ENCODE data around the gene PBX1.

Gene PBX1

GRCh38 chr1:164720440-164721227, 161.7 kb downstream of the PBX1 start:
- no peak for DNase-seq (ENCODE audit: low read depth in 2 of 2)

DNA sequence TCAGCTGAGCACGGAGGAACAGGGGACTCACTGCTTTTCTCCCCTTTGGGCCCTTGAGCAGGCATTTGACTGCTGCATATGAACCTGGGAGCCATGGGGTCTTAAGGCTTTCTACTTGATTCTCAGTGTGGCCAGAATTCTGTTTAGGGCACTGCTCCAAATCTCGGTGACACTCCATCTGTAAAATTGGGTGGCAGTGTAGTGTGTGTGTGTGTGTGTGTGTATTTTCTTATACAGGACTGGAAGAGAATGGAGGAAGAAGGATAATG, 162.2 kb downstream of the PBX1 start:
- no peak for DNase-seq (ENCODE audit: low read depth in 2 of 2)

GRCh38 chr1:164723296-164723798, 164.4 kb downstream of the PBX1 start:
- DNase-seq (ENCODE audit: low read depth in 2 of 2), result no peak

DNA sequence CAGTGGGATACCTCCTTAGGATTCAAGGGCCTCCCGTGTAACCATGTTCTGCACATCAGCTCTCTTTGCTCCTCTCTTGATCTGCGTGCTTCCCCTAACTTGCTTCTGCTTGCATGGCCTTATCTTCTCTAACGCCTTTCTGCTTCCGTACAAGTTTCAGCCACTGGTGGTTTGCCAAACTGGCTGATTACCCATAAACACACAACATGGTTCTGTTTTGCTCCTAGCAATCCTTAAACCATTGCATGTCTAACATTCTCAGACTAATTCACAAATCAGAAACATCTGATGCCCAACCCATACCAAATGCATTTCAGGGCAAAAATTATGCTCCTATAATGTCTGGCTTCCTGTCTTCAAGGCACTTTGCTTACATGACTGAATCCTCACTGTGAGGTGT, 166.4 kb downstream of the PBX1 start:
- no peak for DNase-seq (ENCODE audit: low read depth in 2 of 2)

DNA sequence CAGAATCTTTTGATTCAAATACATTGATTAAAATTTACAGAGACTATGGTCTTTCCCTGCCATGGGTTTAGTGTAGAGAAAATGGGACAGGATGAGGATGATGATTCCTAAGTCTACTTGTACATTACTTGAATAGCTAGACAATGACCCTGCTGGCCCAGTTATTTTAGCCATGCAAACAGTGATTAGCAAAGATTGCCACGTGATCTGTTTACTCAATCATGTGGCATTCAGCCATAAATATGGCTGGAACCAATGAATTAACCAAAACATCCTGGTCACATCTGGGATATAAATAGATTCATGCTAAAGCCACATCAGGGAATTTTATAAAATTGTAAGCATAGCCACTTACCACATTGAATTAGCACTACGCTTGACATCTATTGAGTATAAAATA, 167.3 kb downstream of the PBX1 start:
- no peak for DNase-seq (ENCODE audit: low read depth in 2 of 2)

DNA sequence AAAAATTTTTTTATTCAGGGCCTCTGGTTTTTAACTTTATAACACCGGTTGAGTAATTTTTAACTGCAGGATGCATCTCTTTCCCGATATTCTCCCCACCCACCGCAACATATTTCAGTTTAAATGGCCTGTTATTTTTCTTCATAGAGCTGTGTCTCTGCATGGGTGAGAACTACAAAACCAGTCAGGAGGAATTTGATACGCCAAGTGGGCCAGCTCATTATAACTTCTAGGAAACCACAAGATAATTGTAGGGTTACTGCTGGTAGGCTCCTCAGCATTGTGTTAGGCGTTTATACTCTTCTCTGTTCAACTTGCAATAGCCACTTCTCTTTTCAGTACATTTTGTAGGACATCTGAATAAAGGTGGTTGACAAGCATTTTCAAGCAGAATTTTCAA, 169.7 kb downstream of the PBX1 start:
- DNase-seq (ENCODE audit: low read depth in 2 of 2), result no peak

DNA sequence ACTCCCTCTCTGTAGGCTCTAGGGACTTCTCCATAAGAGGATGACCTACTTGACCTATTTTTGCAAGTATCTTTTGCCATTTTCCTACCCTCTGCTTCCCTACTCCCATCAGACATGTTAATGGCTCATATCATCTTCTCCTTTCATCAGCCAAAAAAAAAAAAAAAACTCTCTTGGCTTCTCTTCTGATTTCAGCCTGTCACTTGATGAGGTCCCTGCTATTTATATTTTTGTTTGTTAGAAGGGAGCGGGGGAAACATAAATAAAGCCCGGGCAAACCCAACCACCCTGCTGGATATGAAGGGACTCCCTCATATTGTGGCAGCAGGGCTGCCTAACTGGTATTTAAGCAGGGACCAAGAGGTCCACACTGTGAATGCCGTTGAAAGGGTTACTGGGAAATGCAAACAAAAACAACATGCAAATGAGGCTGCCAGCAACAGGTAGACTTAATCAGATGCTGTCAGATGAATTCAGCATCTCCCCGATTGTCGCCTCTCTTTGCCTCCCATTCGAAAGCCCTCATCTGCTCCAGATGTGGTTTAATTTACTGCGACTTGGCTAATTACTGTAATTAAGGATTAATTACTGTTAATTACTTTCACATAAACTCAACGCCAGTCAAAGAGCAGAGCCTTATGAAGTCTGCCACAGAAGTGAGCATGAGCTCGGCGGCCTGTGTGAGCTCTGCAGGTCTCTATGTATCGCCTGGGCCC, 172.3 kb downstream of the PBX1 start:
- DNase-seq (ENCODE audit: low read depth in 2 of 2), result no peak

- DNase-seq (ENCODE audit: low read depth in 2 of 2), result no peak
Observed at GRCh38 chr1:164733070-164733469, 174.1 kb downstream of the PBX1 start.

DNA sequence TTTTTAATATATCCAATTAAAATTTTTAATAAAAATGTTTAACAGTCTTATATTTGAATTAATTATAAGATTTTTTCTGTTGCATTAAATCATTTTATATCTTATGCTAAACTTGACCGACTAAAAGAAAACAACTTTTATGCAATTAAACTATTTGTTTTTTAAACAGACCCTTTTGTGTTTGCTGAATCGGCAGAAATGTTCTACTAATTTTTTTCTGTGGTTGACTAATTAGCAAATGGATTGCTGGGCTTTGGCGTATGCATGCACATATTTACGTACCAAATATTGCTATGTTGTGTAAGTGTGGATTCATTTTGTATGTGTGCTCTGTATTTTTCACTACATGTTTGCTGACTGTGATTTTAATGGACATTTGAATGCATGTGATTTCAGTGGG, 174.8 kb downstream of the PBX1 start:
- DNase-seq (ENCODE audit: low read depth in 2 of 2), result no peak

GRCh38 chr1:164735315-164736052, 176.5 kb downstream of the PBX1 start:
- DNase-seq (ENCODE audit: low read depth in 2 of 2), result no peak

DNA sequence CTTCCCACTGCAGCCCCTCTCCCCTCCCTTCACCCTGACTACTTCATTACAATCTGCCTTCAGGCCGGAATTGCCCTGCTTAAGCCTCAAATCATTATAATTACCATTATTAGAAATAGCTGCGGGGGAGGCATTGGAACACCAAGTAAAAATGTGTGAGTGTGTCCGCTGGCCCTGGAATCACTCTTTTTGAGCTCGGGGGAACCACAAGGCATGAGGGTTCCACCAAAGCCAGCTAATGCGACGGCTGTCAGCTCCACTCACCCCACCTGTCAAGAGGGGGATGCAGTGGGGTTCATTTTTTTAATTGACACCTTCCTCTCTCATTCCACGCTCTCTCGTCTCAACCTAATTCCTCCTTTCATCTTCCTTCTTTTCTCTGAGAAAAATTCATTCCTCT, 177.2 kb downstream of the PBX1 start:
- no peak for DNase-seq (ENCODE audit: low read depth in 2 of 2)

DNA sequence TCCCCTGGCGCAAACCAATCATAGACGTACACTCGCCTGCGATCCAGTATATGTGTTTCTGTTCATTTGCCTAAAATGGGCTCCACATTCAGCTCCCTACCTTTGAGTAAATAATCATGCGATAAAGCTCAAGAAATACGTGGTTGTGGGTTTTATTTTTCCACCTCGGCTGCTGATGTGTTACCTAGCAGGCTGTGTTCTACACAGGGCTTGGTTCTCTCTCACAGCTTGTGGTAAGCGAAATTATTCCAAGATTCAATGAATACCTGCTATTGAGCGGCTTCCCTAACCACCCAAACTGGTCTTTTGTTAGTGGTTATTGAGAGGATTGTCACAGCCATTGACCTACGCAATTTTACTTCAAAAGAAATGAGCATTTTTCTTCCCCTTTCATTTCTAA, 180.2 kb downstream of the PBX1 start:
- no peak for DNase-seq (ENCODE audit: low read depth in 2 of 2)

- DNase-seq (ENCODE audit: low read depth in 2 of 2), result no peak
Observed at GRCh38 chr1:164740000-164740526, 181.1 kb downstream of the PBX1 start.

DNA sequence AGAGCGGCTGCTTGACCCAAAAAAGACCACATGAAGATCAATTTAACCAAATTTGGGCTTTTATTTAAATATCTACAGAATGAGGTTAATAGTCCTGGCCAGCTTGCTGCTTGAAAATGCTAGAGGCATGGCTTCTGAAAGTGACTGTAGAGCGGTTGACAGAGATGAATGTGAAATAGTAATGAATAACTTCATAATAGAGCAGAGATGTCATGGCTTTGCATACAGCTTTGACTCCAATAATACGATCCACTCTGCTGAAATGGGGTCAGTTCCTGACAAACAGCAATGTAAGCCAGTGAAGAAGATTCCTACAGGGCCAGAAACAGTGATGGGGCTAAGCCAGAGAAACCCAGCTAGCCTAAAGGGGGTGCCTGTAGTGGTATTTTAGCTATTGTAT, 183.8 kb downstream of the PBX1 start:
- DNase-seq (ENCODE audit: low read depth in 2 of 2), result no peak

GRCh38 chr1:164743976-164744375, 185.0 kb downstream of the PBX1 start:
- DNase-seq (ENCODE audit: low read depth in 2 of 2), result no peak

DNA sequence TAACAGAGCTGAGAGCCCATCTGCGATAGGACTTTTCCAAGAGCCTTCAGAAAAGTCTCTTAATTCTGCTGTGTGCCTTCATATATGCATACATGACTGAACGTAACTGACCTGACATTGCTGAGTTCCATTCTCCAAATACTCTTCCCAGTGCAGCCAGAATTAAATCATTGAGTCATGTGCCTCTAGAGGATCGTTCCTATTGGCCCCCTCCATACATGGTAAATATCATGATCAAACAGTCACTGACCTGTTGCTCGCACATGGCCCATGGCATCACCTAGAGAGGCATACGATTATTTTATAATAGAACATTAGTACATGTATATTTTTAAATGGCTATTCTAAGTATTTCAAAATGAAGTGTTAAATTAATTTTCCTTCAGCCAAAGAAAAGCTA, 186.8 kb downstream of the PBX1 start:
- DNase-seq (ENCODE audit: low read depth in 2 of 2), result no peak

DNA sequence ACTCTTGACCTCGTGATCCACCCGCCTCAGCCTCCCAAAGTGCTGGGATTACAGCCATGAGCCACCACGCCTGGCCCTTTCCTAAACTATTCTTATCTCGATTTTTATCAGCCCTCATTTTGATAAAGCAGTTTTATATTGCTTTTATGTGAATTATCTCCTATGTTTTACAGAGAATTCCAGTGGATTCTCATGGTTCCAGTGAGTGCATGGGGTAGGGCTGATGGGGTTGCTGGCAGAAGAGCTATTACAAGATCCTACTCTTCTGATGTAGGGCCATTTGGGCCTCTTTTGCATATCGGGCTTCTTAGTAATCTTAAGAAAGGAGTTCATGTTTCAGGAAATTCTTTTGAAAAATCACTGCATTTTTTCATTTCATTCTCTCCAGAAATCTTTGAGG, 187.6 kb downstream of the PBX1 start:
- DNase-seq (ENCODE audit: low read depth in 2 of 2), result no peak

- DNase-seq (ENCODE audit: low read depth in 2 of 2), result no peak
Observed at GRCh38 chr1:164748253-164748899, 189.4 kb downstream of the PBX1 start.

GRCh38 chr1:164753521-164754077, 194.6 kb downstream of the PBX1 start:
- no peak for DNase-seq (ENCODE audit: low read depth in 2 of 2)

DNA sequence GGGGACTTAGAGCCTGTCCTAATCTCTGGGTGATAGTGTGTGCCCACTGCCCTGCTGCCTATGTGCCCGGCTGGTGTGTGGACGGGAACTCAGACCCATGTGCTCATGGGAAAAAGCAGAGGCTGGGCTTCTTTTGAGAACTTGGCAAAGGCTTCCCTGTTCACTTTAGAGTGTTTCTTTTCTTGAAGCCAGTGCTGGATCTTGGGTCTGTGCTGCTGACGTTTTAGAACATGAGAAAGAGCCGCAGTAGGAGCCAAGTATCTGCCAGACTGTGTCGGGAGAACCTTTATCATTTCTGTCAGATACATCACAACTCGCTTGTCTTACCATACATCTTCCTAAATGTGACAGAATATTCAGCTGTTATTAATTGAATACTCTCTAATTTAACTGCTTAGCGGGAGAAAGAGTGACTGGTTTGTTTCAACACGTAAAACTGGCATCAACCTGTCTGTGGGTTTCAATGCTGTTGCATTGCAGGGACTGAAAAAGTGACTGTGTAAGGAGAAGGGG, 195.2 kb downstream of the PBX1 start:
- no peak for DNase-seq (ENCODE audit: low read depth in 2 of 2)

DNA sequence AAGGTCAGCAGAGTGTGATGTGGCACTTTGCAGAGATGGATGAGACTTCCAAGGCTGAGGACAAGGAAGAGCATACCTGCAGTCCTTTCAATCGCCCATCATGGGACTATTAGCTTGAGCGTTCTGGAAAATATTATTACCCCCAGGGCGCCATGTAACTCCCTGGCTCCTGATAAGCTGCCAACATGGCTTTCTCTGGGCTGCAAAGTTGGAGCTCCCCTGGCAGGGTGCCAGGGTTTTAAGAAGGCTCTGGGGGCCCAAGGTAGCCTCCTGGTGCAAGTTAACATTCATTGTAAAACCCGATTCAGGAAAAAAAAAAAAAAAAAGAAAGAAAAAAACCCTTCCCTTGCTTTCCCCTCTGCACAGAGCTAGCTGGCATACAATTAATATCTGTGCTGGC, 196.7 kb downstream of the PBX1 start:
- no peak for DNase-seq (ENCODE audit: low read depth in 2 of 2)

DNA sequence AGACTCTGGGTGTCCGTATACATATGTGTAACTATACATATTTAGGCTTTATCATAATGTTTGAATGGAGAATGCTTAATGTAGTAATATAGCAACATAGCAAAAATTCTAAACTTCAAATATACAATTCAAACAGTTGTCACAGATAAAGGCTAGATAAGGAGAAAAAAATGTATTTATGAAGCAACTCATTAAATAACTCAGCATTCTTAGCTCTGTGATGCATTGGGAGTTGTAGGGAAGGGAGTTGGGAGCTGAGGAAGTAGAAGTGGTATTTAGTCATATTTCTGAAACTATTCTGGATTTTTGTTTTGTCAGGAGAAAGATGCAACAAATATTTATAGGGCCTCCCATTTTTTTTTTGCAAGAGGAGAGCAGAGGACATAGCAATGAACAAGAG, 197.8 kb downstream of the PBX1 start:
- no peak for DNase-seq (ENCODE audit: low read depth in 2 of 2)
